HepG2 (cell line): ENCODE results near the gene ERICH3. TPM values are rescaled to one million over a fixed set of nuclear protein-coding genes. Genes with fewer than 3 reads are reported as not detected.
A peak's percentile ranks its signal among the peaks of the same experiment; 100 is the strongest.

Source experiments
- ATAC-seq: fragments of 200-7000 bp; cut with Tn5 transposase; 3 replicates; pipeline ENCODE4 v1.9.1; 2020; ENCODE audit warnings: mild to moderate bottlenecking, moderate library complexity
- BruUV-seq: library from RNA; stranded (reverse); fragments of 400-500 nt; replicated peaks from 2 replicates; lab custom pipeline; 2021; lab: Mats Ljungman, UMichigan
- CTCF ChIA-PET: fragments of 300-600 bp; formaldehyde crosslinking; extraction: SDS; loops from one replicate; lab custom pipeline; 2021; ENCODE audit warnings: low total read pairs, inconsistent platforms, low intra/inter-chr PET ratio; lab: Yijun Ruan, JAX
- POLR2A ChIA-PET: fragments of 350-600 bp; sonication (Branson Sonifier 250); formaldehyde crosslinking; loops from one replicate; lab custom pipeline; 2020; ENCODE audit warnings: antibody characterized with exemption, inconsistent platforms; lab: Yijun Ruan, JAX
- DNase-seq: peaks from one replicate; pipeline ENCODE4 v3.0.0-alpha.2; 2015; ENCODE audit warnings: low spot score
- FAIRE-seq: peaks from 3 replicates; lab custom pipeline; 2011; peaks lifted over from hg19 to GRCh38; lab: Jason Lieb, UNC
- H2AFZ ChIP-seq: one replicate; pipeline ENCODE4 v1.6.1; 2011; ENCODE audit warnings: low read length, inconsistent platforms
- H3K27ac ChIP-seq: fragments of 300-600 bp; 3 replicates; pipeline ENCODE4 v1.8.0; 2011; ENCODE audit warnings: mixed run types, mild to moderate bottlenecking, mixed read lengths, low read length, inconsistent platforms; ENCODE audit not compliant: insufficient read depth; ENCODE audit errors: extremely low read length
- H3K27me3 ChIP-seq, 2 experiments: fragments of 200-600 bp in 1 of 2; 2 replicates in 1 of 2; 3 replicates in 1 of 2; pipeline versions ENCODE4 v1.6.0 to v1.8.0; 2011; ENCODE audit warnings: low read length in 2 of 2, mild to moderate bottlenecking in 2 of 2, moderate library complexity in 2 of 2, inconsistent platforms in 1 of 2; ENCODE audit not compliant: insufficient read depth in 2 of 2, control insufficient read depth in 1 of 2
- H3K36me3 ChIP-seq, 2 experiments: fragments of 200-600 bp in 1 of 2; replicated peaks in 1 of 2; 2 replicates in 1 of 2; 3 replicates in 1 of 2; pipeline versions ENCODE4 v1.5.1 to v1.8.0; 2011; ENCODE audit warnings: low read length in 2 of 2, inconsistent platforms in 1 of 2; ENCODE audit not compliant: insufficient read depth in 2 of 2, control insufficient read depth in 1 of 2
- H3K4me1 ChIP-seq: 2 replicates; pipeline ENCODE4 v1.5.1; 2012; ENCODE audit warnings: low read length, inconsistent platforms; ENCODE audit not compliant: insufficient read depth
- H3K4me2 ChIP-seq: 2 replicates; pipeline ENCODE4 v1.6.0; 2011; ENCODE audit warnings: low read depth, low read length, inconsistent platforms
- H3K4me3 ChIP-seq, 3 experiments: fragments of 200-600 bp in 1 of 3; sonication (generic), shearing (Covaris generic) in 1 of 3; replicated peaks in 1 of 3; 2 replicates each; pipeline ENCODE4 v1.5.1; 2011 to 2016; ENCODE audit warnings: low read length in 3 of 3, inconsistent platforms in 2 of 3, low read depth in 2 of 3, mild to moderate bottlenecking in 2 of 3, control low read depth in 1 of 3, mixed read lengths in 1 of 3; ENCODE audit not compliant: insufficient read depth in 1 of 3
- H3K79me2 ChIP-seq: one replicate; pipeline ENCODE4 v1.6.1; 2011; ENCODE audit warnings: low read length, inconsistent platforms; ENCODE audit not compliant: insufficient read depth
- H3K9ac ChIP-seq: 2 replicates; pipeline ENCODE4 v1.6.0; 2011; ENCODE audit warnings: mild to moderate bottlenecking, low read depth, low read length, inconsistent platforms; ENCODE audit not compliant: insufficient read depth
- H3K9me3 ChIP-seq: 2 replicates; pipeline ENCODE4 v1.5.1; 2012; ENCODE audit warnings: mild to moderate bottlenecking, low read length
- H4K20me1 ChIP-seq: 2 replicates; pipeline ENCODE4 v1.6.0; 2011; ENCODE audit warnings: inconsistent platforms, mild to moderate bottlenecking, low read length, moderate library complexity; ENCODE audit not compliant: insufficient read depth
- CBX1 ChIP-seq: IDR thresholded peaks from one replicate; pipeline ENCODE4 v1.6.1; 2016; ENCODE audit warnings: antibody characterized with exemption, low read depth
- HOXA7 ChIP-seq: sonication (generic); formaldehyde crosslinking; IDR thresholded peaks from 2 replicates; pipeline ENCODE4 v1.8.1; 2022; ENCODE audit warnings: mild to moderate bottlenecking, missing genetic modification reagents, moderate library complexity
- SP5 ChIP-seq: IDR thresholded peaks from 2 replicates; pipeline ENCODE4 v1.6.1; 2016; ENCODE audit warnings: low read depth, borderline replicate concordance
- ZBTB4 ChIP-seq: sonication (generic); formaldehyde crosslinking; IDR thresholded peaks from 2 replicates; pipeline ENCODE4 v1.4.0; 2020; ENCODE audit warnings: missing genetic modification reagents, mild to moderate bottlenecking, borderline replicate concordance
- ZBTB49 ChIP-seq: sonication (generic); formaldehyde crosslinking; IDR thresholded peaks from 2 replicates; pipeline ENCODE4 v1.4.0; 2020; ENCODE audit warnings: missing genetic modification reagents, borderline replicate concordance
- ZFP82 ChIP-seq: sonication (generic); formaldehyde crosslinking; IDR thresholded peaks from 2 replicates; pipeline ENCODE4 v1.5.1; 2020; ENCODE audit warnings: mild to moderate bottlenecking, missing genetic modification reagents, borderline replicate concordance
- ZMYM3 ChIP-seq: sonication (generic); formaldehyde crosslinking; IDR thresholded peaks from 2 replicates; pipeline ENCODE4 v1.5.1; 2020; ENCODE audit warnings: mild to moderate bottlenecking, missing genetic modification reagents
- ZNF10 ChIP-seq: sonication (generic); formaldehyde crosslinking; IDR thresholded peaks from 2 replicates; pipeline ENCODE4 v1.4.0; 2020; ENCODE audit warnings: mild to moderate bottlenecking, low read depth, missing genetic modification reagents, borderline replicate concordance
- ZNF205 ChIP-seq: IDR thresholded peaks from 2 replicates; pipeline ENCODE4 v1.6.1; 2018; ENCODE audit warnings: missing biosample characterization, missing genetic modification reagents
- ZNF350 ChIP-seq: sonication (generic); formaldehyde crosslinking; IDR thresholded peaks from 2 replicates; pipeline ENCODE4 v1.4.0; 2020; ENCODE audit warnings: mild to moderate bottlenecking, low read depth, missing genetic modification reagents, borderline replicate concordance
- ZNF496 ChIP-seq: sonication (generic); formaldehyde crosslinking; IDR thresholded peaks from 2 replicates; pipeline ENCODE4 v1.8.1; 2023; ENCODE audit warnings: mild to moderate bottlenecking, moderate library complexity, missing genetic modification reagents; ENCODE audit not compliant: insufficient replicate concordance
- ZNF501 ChIP-seq: sonication (generic); formaldehyde crosslinking; IDR thresholded peaks from 2 replicates; pipeline ENCODE4 v1.5.1; 2020; ENCODE audit warnings: mild to moderate bottlenecking, moderate library complexity, missing genetic modification reagents
- ZNF878 ChIP-seq: sonication (generic); formaldehyde crosslinking; IDR thresholded peaks from 2 replicates; pipeline ENCODE4 v1.8.1; 2023; ENCODE audit warnings: mild to moderate bottlenecking, missing genetic modification reagents, moderate library complexity
- ZSCAN20 ChIP-seq: sonication (generic); formaldehyde crosslinking; IDR thresholded peaks from 2 replicates; pipeline ENCODE4 v1.4.0; 2020; ENCODE audit warnings: missing genetic modification reagents, mild to moderate bottlenecking, borderline replicate concordance
- WGBS: methylation state at CpG from one replicate; pipeline ENCODE4 v1.1.6; 2017; ENCODE audit warnings: low lambda C conversion rate; 5-methylcytosine and 5-hydroxymethylcytosine counted together
- in situ Hi-C: cut with HindIII; loops from 2 replicates; pipeline ENCODE4 v1.10.0; 2017; ENCODE audit warnings: low pct_unique_long_range_greater_than_20kb; ENCODE audit not compliant: extremely low pct_ligation_motif_present
- intact Hi-C: fragments of 100-400 bp; cut with micrococcal nuclease; formaldehyde crosslinking; loops from one replicate; pipeline ENCODE4 v1.10.0; 2022; ENCODE audit not compliant: unreplicated experiment
- polyA plus RNA-seq, 8 experiments: library from polyadenylated mRNA; depleted of rRNA in 3 of 8; stranded (reverse) in 7 of 8; unstranded in 1 of 8; fragments of >200 nt; fragmentation: Illumina TruSeq in 4 of 8; extraction: Trizol in 4 of 8; gene quantifications; 2 replicates each; pipeline versions ENCODE4 v1.2.1 to v1.2.3, GENCODE V29; 2011 to 2016; ENCODE audit warnings: low read depth in 4 of 8, missing spikeins in 1 of 8, mixed read lengths in 1 of 8; ENCODE audit not compliant: insufficient read depth in 1 of 8
- total RNA-seq, 5 experiments: library from RNA; depleted of rRNA; stranded (reverse); fragments of >200 nt; fragmentation: Illumina TruSeq; extraction: Trizol; gene quantifications; 2 replicates each; pipeline ENCODE4 v1.2.3, GENCODE V29; 2016; ENCODE audit warnings: low read depth in 1 of 5

Gene ERICH3
- total and polyA plus RNA-seq, 2 of the 13 experiments (the other 11 are each of a cell fraction or from before 2014, with no cell fraction given), result 0.03 TPM; not detected in 1

DNA sequence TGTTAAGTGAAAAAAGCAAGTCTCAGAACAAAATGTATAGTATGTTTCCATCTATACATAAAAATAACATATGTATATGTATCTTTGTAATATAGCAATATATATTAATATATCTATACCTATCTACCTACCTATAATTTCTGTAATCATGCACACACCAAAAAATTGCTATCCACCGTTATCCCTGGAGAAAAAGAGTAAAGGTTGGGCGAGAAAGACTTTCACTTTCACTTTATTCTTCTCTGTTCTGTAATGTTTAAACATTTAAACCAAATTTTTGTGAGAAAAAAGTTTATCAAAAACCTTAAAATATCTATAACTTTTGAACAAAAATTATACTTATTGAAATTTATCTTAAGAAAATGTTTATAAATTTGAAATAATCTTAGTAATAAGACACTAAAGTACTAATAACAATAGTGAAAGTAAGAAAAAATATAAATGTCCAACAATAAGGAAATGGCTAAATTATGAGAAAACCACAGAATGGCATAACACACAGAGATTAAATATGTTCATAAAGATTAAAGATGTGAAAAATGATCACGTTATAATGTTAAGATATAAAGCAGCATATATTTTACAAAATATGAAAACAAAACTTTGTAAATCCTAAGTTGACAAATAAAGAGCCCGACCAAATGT, 87.2 kb downstream of the ERICH3 start:
- no peak for FAIRE-seq
- H3K27me3 ChIP-seq, result peaks cover 0 to 3% of the 10 kb centered on the region in 2 experiments; a peak in 1 of 5 replicates
- H3K9ac ChIP-seq, result no peak overlapping the region
- in situ Hi-C loops, result no loop called here
- no peaks in the 10 kb centered on the region for H3K9me3 ChIP-seq
- no peak overlapping the region for H2AFZ ChIP-seq
- POLR2A ChIA-PET, result no interaction called here
- intact Hi-C loops, result no loop called here
- H3K36me3 ChIP-seq, result no peaks in the 10 kb centered on the region
- H3K27ac ChIP-seq, result no peak overlapping the region
- DNase-seq, result no peak
- H3K79me2 ChIP-seq, result no peaks in the 10 kb centered on the region
- no peaks in the 10 kb centered on the region for H3K4me1 ChIP-seq
- H3K4me3 ChIP-seq, result peak overlapping the region in 2 of 3 experiments; percentile 16 to 28; a peak in 2 of 6 replicates
- BruUV-seq, result no TSS peak
- H4K20me1 ChIP-seq, result no peaks in the 10 kb centered on the region
- peak overlapping the region; percentile 39; the same call in 1 of the 2 replicates for H3K4me2 ChIP-seq
- no peak for ATAC-seq
- WGBS, result 7% methylated on average over 4 of the region's 4 CpGs
- CTCF ChIA-PET, result no interaction called here
- TF ChIP-seq SP5 (no peak), ZBTB4 (CRISPR knock-in tag) (no peak), ZMYM3 (CRISPR knock-in tag) (no peak), ZNF205 (CRISPR knock-in tag) (no peak), ZSCAN20 (no peak), ZNF496 (no peak), ZNF501 (CRISPR knock-in tag) (no peak), ZNF350 (CRISPR knock-in tag) (no peak), ZNF10 (CRISPR knock-in tag) (no peak), ZFP82 (CRISPR knock-in tag) (no peak), CBX1 (no peak), ZBTB49 (no peak), HOXA7 (CRISPR knock-in tag) (no peak), ZNF878 (no peak)
